NCI-H187 treated with DMSO at 0.1 percent for 48 hours (cell line): ENCODE results near the gene TMEM14A.
"Not testable (repeated sequence)": the region's sequence is repeated elsewhere in the genome, so short reads cannot be mapped to it uniquely, and the experiment has no call there.

Experiments
- DNase-seq: peaks from one replicate; lab custom pipeline; 2025; lab: John Stamatoyannopoulos, UW

TMEM14A gene, protein sequence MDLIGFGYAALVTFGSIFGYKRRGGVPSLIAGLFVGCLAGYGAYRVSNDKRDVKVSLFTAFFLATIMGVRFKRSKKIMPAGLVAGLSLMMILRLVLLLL

DNA sequence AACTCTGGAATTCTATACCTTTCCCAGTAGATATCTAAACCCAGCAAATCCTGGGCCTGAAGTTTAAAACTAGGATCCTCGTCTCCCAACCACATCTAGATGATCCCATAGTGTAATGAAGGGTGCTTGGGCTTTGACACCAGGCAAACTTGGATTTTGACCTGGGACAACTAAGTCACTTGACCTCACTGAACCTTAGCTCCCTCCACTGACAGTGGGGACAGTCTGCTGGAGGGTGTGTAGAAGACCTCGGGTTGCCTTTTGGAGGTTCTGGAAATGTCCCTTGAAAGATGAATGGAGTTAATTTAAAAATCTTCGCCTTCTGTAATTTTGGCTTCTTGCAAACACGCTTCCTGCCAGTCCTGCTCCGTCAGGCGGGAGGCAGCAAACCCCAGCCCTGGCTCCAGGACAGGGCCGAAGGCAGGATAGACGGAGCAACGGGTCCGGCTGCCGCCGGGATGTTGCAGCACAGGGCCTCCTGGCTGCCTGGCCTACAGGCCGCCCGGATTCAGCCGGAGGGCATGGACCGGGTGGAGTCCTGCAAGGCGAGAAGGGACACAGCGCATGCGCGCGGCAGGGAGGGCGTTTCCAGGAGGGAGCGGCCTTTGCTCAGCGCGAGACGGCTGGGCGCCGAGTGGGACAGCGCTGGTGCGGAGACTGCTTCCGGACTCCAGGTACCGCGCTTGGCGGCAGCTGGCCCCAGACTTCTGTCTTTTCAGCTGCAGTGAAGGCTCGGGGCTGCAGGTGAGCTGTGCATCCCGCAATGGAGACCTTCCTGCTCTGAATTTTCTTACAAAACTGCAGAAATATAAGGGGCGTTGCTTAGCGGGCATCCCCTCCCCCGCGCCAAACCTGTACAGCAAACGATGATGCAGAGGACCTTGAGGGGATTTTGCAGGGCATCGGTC is at the start of gene TMEM14A:
TSS of gene TMEM14A (plus strand) at position 612 of the 908 bp plus-strand sequence. CDS start 5,990 bp downstream, outside the sequence.
- DNase-seq, result peak; percentile 47

GRCh38 chr6:52621631-52622030 is 49.3 kb upstream of the TMEM14A start:
- DNase-seq, result no peak

DNA sequence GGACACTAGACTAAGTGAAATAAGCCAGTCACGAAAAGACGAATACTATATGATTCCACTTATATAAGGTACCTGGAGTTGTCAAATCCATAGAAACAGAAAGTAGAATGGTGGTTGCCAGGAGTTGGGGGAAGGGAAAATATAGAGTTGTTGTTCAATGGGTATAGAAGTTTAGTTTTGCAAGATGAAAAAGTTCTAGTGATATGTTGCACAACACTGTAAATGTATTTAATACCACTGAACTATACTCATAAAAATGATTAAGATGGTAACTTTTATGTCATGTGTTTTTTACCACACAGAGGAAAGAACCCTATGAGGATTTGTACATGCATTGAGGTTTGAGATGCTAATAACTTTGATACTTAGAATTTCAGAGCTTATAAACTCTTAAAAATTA is 48.1 kb upstream of the TMEM14A start:
- no peak for DNase-seq

- DNase-seq, result no peak
Measured at GRCh38 chr6:52632011-52632410, 38.9 kb upstream of the TMEM14A start.

GRCh38 chr6:52634211-52634610 is 36.7 kb upstream of the TMEM14A start:
- DNase-seq, result no peak

- no peak for DNase-seq
Measured at GRCh38 chr6:52635049-52635577, 35.8 kb upstream of the TMEM14A start.

DNA sequence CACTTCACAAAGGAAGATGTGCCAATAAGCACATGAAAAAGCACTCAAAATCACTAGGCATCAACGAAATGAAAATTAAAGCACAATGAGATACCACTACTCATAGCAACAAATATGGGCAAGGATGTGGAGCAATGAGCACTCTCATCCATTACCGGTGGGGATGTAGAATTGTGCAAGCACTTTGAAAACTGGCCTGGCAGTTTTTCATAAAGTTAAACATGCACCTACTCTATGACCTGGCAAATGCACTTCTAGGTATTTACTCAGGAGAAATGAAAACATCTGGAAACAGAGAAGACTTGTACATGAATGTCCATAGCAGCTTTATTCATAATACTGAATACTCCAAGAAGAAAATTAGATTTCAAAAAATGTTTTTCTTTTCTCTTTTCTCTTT is 34.1 kb upstream of the TMEM14A start:
- DNase-seq, result no peak

DNA sequence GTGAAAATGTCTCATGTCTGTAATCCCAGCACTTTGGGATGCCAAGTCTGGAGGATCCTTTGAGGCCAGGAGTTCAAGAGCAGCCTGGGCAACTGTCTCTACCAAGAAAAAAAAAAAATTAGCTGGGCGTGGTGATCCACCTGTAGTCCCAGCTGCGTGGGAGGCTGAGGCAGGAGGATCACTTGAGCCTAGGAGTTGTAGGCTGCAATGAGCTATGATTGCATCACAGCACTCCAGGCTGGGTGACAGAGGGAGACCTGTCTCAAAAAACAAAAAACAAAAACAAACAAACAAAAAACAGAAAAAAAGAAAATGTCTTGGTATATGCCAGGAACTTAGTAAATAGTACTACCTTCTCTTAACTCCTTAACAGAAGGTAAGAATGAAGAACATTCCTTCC is 31.4 kb upstream of the TMEM14A start:
- no peak for DNase-seq

- DNase-seq, result no peak
Measured at GRCh38 chr6:52640170-52640569, 30.7 kb upstream of the TMEM14A start.

DNA sequence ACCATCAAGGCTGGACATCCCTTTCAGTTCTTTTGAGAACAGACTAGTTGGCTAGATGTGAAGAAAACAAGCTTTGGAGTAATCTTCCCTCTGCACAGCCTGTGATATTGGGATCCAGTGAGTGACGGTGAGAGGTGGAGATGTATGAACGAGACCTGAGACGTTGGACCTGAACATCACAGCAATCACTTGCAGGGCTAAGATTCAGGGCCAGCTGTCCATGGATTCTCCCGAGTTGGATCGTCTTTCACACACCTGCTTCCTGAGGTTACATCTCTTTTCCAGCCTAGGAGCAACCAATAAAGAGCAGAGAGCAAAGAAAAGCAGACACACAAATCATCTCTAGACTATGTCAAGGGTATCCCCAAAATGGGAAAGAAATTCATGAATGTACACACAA is 30.0 kb upstream of the TMEM14A start:
- no peak for DNase-seq

DNA sequence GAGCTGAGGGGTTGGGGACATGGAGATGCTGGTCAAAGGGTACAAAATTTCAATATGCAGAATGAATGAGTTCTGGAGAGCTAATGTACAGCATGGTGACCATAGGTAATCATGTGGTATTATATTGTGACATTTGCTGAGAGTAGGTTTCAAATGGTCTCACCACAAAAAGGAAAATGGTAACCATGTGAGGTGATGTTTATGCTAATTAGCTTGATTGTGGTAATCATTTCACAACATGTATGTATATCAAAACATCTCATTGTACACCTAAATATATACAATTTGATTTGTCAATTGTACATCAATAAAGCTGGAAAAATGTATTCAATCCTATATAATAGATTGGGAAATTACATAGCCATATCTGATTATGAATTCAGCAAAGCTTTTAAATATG is 29.5 kb upstream of the TMEM14A start:
- no peak for DNase-seq

- DNase-seq, result no peak
Measured at GRCh38 chr6:52641826-52642225, 29.1 kb upstream of the TMEM14A start.

DNA sequence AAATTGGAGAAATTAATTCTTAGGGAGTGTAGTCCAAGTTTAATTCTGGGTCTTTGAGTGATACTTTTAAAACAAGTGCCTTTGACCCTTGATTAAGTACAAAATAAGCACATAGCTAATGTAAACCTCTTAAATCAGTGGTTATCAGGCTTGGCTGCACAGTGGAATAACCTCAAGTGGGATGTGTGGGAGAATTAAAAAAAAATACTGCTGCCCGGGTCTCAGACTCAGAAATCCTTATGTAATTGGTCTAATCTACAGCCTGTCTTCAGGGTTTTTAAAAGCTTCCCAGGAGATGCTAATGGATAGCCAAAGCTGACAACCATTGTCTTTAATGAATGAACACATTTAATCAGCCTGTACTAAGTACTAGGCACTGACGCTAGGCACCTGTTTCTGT is 28.5 kb upstream of the TMEM14A start:
- DNase-seq, result no peak

GRCh38 chr6:52643158-52643557 is 27.8 kb upstream of the TMEM14A start:
- DNase-seq, result no peak

DNA sequence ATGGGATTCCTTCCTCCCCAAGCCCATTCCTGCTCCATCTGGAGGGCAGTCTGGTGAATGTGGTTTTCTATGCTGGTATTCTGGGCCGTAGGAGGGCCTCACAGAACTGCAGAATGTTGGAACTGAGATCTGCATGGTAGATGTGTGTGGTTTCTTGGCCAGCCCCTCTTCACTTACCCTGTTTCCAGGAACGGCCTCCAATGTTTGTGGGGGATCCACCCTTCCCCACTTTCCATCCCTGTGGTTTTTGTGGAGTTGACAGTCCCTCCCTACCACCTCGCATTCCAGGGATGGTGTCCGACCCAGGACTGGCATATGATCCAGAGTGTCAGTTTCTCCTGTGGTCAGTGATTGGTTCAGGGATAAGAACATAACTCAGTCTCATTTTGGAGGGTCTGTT is 26.7 kb upstream of the TMEM14A start:
- DNase-seq, result no peak

DNA sequence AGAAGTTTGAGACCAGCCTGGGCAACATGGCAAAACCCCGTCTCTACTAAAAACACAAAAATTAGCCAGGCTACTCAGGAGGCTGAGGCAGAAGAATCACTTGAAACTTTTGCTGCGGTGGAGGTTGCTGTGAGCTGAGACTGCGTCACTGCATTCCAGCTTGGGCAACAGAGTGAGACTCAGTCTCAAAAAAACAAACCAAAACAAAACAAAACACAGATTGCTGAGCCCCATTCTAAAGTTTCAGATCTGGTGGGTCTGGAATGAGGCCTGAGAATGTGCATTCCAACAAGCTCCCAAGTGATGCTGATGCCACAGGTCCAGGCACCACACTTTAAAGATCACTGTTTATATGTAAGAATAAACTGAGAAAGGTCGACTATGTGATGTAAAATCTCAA is 24.9 kb upstream of the TMEM14A start:
- no peak for DNase-seq

GRCh38 chr6:52647199-52647598 is 23.7 kb upstream of the TMEM14A start:
- DNase-seq, result no peak

DNA sequence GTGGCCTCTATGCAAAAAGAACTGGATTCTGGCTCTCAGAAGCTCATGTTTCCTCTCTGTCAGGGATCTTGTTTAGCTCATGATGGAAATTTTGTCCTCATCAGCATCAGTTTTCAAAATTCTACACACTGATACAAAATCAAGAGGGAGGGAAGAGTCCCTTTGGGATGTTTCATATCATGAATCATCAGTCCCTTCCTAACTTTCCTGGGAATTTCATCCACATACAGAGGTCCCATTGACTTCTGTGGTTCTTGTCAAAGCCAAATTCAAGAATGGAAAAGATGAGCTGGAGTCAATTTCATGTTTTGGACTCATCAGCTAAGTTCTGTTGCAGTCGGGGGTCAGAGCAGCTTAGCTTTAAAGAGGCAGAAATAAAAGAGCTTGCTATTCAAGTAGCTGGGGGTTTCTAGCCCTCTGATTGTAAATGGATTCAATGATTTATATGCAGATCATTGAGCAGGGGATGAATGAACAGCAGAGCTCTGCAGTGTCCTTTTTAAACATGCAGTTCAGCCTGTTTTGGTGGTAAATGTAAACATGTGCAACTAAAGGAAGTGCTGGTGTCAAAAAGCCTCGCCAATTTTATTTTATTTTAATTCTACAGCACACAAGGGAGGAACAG is 21.3 kb upstream of the TMEM14A start:
- DNase-seq, result no peak

- no peak for DNase-seq
Measured at GRCh38 chr6:52650941-52651340, 20.0 kb upstream of the TMEM14A start.

- DNase-seq, result no peak
Measured at GRCh38 chr6:52653151-52653550, 17.8 kb upstream of the TMEM14A start.

- DNase-seq, result no peak
Measured at GRCh38 chr6:52654007-52654406, 16.9 kb upstream of the TMEM14A start.

GRCh38 chr6:52654592-52654991 is 16.3 kb upstream of the TMEM14A start:
- DNase-seq, result no peak

DNA sequence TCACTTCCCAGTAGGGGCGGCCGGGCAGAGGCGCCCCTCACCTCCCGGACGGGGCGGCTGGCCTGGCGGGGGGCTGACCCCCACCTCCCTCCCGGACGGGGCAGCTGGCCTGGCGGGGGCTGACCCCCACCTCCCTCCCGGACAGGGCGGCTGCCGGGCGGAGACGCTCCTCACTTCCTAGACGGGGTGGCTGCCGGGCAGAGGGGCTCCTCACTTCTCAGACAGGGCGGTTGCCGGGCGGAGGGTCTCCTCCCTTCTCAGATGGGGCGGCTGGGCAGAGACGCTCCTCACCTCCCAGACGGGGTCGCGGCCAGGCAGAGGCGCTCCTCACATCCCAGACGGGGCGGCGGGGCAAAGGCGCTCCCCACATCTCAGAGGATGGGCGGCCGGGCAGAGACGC is 15.0 kb upstream of the TMEM14A start:
- DNase-seq, result not testable (repeated sequence)
